HCT116 (cell line): ENCODE data around the gene SERTM1. TPM values are rescaled to one million over a fixed set of nuclear protein-coding genes. Genes with fewer than 3 reads are reported as not detected.

Experiments used
- ATAC-seq: fragments of 200-7000 bp; cut with Tn5 transposase; 2 replicates; pipeline ENCODE4 v1.9.1; 2020; ENCODE audit warnings: mild to moderate bottlenecking, moderate library complexity
- BruUV-seq: library from RNA; stranded (reverse); fragments of 400-500 nt; replicated peaks from 2 replicates; lab custom pipeline; 2021; lab: Mats Ljungman, UMichigan
- CTCF ChIA-PET: fragments of 300-600 bp; sonication (Branson Sonifier 250); formaldehyde crosslinking; loops from one replicate; lab custom pipeline; 2021; ENCODE audit warnings: antibody characterized with exemption; lab: Charles Lee
- POLR2A ChIA-PET: fragments of 300-600, 350-600 bp; sonication (Branson Sonifier 250); formaldehyde crosslinking; loops from one replicate; lab custom pipeline; 2021; ENCODE audit warnings: antibody characterized with exemption; lab: Charles Lee
- RAD21 ChIA-PET, 2 experiments: fragments of 300-600 bp; sonication (Branson Sonifier 250); formaldehyde crosslinking; loops; one replicate each; lab custom pipeline; 2023; ENCODE audit warnings: low total read pairs in 2 of 2; ENCODE audit not compliant: uncharacterized antibody in 2 of 2, unreplicated experiment in 2 of 2, low non-redundant PET in 1 of 2; lab: Charles Lee
- DNase-seq: peaks from one replicate; pipeline ENCODE4 v3.0.0-alpha.2; 2010; ENCODE audit warnings: low read depth, low spot score
- H2AFZ ChIP-seq: fragments of 200-600 bp; shearing (Covaris generic), sonication (generic); 2 replicates; pipeline ENCODE4 v1.6.1; 2017; ENCODE audit warnings: low read depth, mixed run types, mixed read lengths, antibody characterized with exemption, low read length; ENCODE audit not compliant: poor library complexity, severe bottlenecking
- H3K27ac ChIP-seq: 2 replicates; pipeline ENCODE4 v1.5.1; 2012; ENCODE audit warnings: low read depth, low read length
- H3K27me3 ChIP-seq: fragments of 200-600 bp; sonication (generic); 2 replicates; pipeline ENCODE4 v1.6.1; 2016; ENCODE audit warnings: mixed run types, low read length, mixed read lengths; ENCODE audit not compliant: insufficient read depth
- H3K36me3 ChIP-seq, 2 experiments: fragments of 200-500 bp in 1 of 2; fragments of 200-600 bp in 1 of 2; sonication (Bioruptor generic) in 1 of 2; sonication (generic) in 1 of 2; 2 replicates each; pipeline versions ENCODE4 v1.5.1 to v1.6.1; 2014 to 2016; ENCODE audit warnings: low read length in 2 of 2, inconsistent platforms in 1 of 2, mixed read lengths in 1 of 2, mixed run types in 1 of 2; ENCODE audit not compliant: insufficient read depth in 2 of 2, control insufficient read depth in 1 of 2
- H3K4me1 ChIP-seq, 2 experiments: fragments of 200-600 bp in 1 of 2; sonication (generic) in 1 of 2; 2 replicates each; pipeline versions ENCODE4 v1.5.1 to v1.6.1; 2012 to 2017; ENCODE audit warnings: low read length in 2 of 2, inconsistent platforms in 1 of 2, mild to moderate bottlenecking in 1 of 2, mixed read lengths in 1 of 2, mixed run types in 1 of 2, moderate library complexity in 1 of 2; ENCODE audit not compliant: insufficient read depth in 2 of 2, control insufficient read depth in 1 of 2
- H3K4me2 ChIP-seq: fragments of 200-600 bp; sonication (generic); 2 replicates; pipeline ENCODE4 v1.6.1; 2017; ENCODE audit warnings: mixed run types, low read length, mixed read lengths
- H3K4me3 ChIP-seq, 2 experiments: fragments of 200-600 bp in 1 of 2; sonication (generic) in 1 of 2; replicated peaks in 1 of 2; 2 replicates each; pipeline ENCODE4 v1.5.1; 2011 to 2016; ENCODE audit warnings: low read length in 2 of 2, control low read depth in 1 of 2, low read depth in 1 of 2, mild to moderate bottlenecking in 1 of 2, mixed read lengths in 1 of 2, mixed run types in 1 of 2
- H3K79me2 ChIP-seq: fragments of 200-600 bp; sonication (generic); 2 replicates; pipeline ENCODE4 v1.6.1; 2017; ENCODE audit warnings: mild to moderate bottlenecking, mixed run types, low read length, moderate library complexity, mixed read lengths; ENCODE audit not compliant: insufficient read depth
- H3K9ac ChIP-seq: fragments of 200-600 bp; sonication (generic); 2 replicates; pipeline ENCODE4 v1.6.1; 2016; ENCODE audit warnings: low read length, mixed read lengths
- H3K9me2 ChIP-seq: fragments of 200-600 bp; sonication (generic), shearing (Covaris generic); 2 replicates; pipeline ENCODE4 v1.6.1; 2017; ENCODE audit warnings: mixed run types, mild to moderate bottlenecking, moderate library complexity; ENCODE audit not compliant: insufficient read depth
- H3K9me3 ChIP-seq, 2 experiments: fragments of 200-500 bp in 1 of 2; fragments of 200-600 bp in 1 of 2; sonication (Bioruptor generic) in 1 of 2; sonication (generic) in 1 of 2; 2 replicates each; pipeline ENCODE4 v1.6.1; 2014 to 2017; ENCODE audit warnings: low read length in 2 of 2, mixed read lengths in 2 of 2, inconsistent platforms in 1 of 2, low read depth in 1 of 2, mild to moderate bottlenecking in 1 of 2, mixed run types in 1 of 2, moderate library complexity in 1 of 2; ENCODE audit not compliant: control insufficient read depth in 1 of 2, insufficient read depth in 1 of 2
- H4K20me1 ChIP-seq: fragments of 200-600 bp; sonication (generic), shearing (Covaris generic); 2 replicates; pipeline ENCODE4 v1.6.1; 2017; ENCODE audit warnings: mixed run types, mild to moderate bottlenecking, moderate library complexity; ENCODE audit not compliant: insufficient read depth
- CBX3 ChIP-seq: IDR thresholded peaks from 2 replicates; pipeline ENCODE4 v1.6.1; 2012; ENCODE audit warnings: low read depth
- EGR1 ChIP-seq: IDR thresholded peaks from 2 replicates; pipeline ENCODE4 v1.6.1; 2012; ENCODE audit warnings: low read depth
- EZH2 ChIP-seq: fragments of 200-600 bp; sonication (generic); IDR thresholded peaks from 2 replicates; pipeline ENCODE4 v1.6.1; 2017; ENCODE audit warnings: antibody characterized with exemption, mixed run types
- EZH2phosphoT487 ChIP-seq: fragments of 200-600 bp; IDR thresholded peaks from 2 replicates; pipeline ENCODE4 v1.6.1; 2018; ENCODE audit warnings: antibody characterized with exemption, borderline replicate concordance
- JUND ChIP-seq: IDR thresholded peaks from 2 replicates; pipeline ENCODE4 v1.6.1; 2012
- POLR2AphosphoS5 ChIP-seq: IDR thresholded peaks from 2 replicates; pipeline ENCODE4 v1.6.1; 2011; ENCODE audit warnings: mild to moderate bottlenecking, low read depth, low read length, moderate library complexity
- REST ChIP-seq: IDR thresholded peaks from 2 replicates; pipeline ENCODE4 v1.6.1; 2012; ENCODE audit warnings: low read depth
- SIN3A ChIP-seq: IDR thresholded peaks from 2 replicates; pipeline ENCODE4 v1.6.1; 2012; ENCODE audit warnings: low read depth
- SP1 ChIP-seq: IDR thresholded peaks from 2 replicates; pipeline ENCODE4 v1.6.1; 2012; ENCODE audit warnings: low read depth
- ZBTB33 ChIP-seq: IDR thresholded peaks from 2 replicates; pipeline ENCODE4 v1.6.1; 2011; ENCODE audit warnings: mild to moderate bottlenecking, low read length, moderate library complexity; ENCODE audit not compliant: insufficient replicate concordance; ENCODE audit errors: extremely low read depth
- intact Hi-C: fragments of 100-400 bp; cut with micrococcal nuclease; formaldehyde crosslinking; loops from 2 replicates; pipeline ENCODE4 v1.10.0; 2022
- total RNA-seq: library from RNA; stranded (reverse); gene quantifications from one replicate; pipeline ENCODE4 v1.2.1, GENCODE V29; 2021; ENCODE audit not compliant: unreplicated experiment
- TF ChIP-seq, protein P1 (sequence below), 3 experiments: fragments of 200-600 bp in 1 of 3; sonication (generic) in 1 of 3; IDR thresholded peaks in 2 of 3; conservative IDR thresholded peaks in 1 of 3; 2 replicates each; pipeline ENCODE4 v1.5.1; 2012 to 2017; ENCODE audit warnings: low read depth in 2 of 3, low read length in 2 of 3, antibody characterized with exemption in 1 of 3, borderline replicate concordance in 1 of 3, control low read depth in 1 of 3, mild to moderate bottlenecking in 1 of 3, mixed read lengths in 1 of 3, mixed run types in 1 of 3, moderate library complexity in 1 of 3; ENCODE audit not compliant: insufficient read depth in 1 of 3

SERTM1 gene
- total RNA-seq, 1 experiment from 2014 or later, result not detected

GRCh38 chr13:36713887-36714286 lies 40.1 kb downstream of the SERTM1 start:
- Histone ChIP-seq H3K9me2 (no peaks in the 10 kb centered on the region), H3K4me1 (no peaks in the 10 kb centered on the region), H3K36me3 (no peaks in the 10 kb centered on the region), H3K4me3 (no peak overlapping the region), H3K9ac (no peak overlapping the region)
- no TSS peak for BruUV-seq
- ATAC-seq, result no peak
- TF ChIP-seq EGR1, result no peak
- TF ChIP-seq EZH2, result no peak
- no peak for TF ChIP-seq SP1
- TF ChIP-seq POLR2AphosphoS5, result no peak
- TF ChIP-seq SIN3A, result no peak
- TF ChIP-seq JUND, result no peak
- no peak for TF ChIP-seq ZBTB33
- no peak for TF ChIP-seq REST
- no peak for TF ChIP-seq CBX3
- TF ChIP-seq, protein P1, sequence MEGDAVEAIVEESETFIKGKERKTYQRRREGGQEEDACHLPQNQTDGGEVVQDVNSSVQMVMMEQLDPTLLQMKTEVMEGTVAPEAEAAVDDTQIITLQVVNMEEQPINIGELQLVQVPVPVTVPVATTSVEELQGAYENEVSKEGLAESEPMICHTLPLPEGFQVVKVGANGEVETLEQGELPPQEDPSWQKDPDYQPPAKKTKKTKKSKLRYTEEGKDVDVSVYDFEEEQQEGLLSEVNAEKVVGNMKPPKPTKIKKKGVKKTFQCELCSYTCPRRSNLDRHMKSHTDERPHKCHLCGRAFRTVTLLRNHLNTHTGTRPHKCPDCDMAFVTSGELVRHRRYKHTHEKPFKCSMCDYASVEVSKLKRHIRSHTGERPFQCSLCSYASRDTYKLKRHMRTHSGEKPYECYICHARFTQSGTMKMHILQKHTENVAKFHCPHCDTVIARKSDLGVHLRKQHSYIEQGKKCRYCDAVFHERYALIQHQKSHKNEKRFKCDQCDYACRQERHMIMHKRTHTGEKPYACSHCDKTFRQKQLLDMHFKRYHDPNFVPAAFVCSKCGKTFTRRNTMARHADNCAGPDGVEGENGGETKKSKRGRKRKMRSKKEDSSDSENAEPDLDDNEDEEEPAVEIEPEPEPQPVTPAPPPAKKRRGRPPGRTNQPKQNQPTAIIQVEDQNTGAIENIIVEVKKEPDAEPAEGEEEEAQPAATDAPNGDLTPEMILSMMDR (IDR thresholded peaks at IDR 0.05 in 2 of 3, conservative IDR thresholded peaks at IDR 0.05 in 1 of 3; ENCODE audit: borderline replicate concordance in 1 of 3, insufficient read depth in 1 of 3, low read depth in 2 of 3, low read length in 2 of 3), result no peak
- TF ChIP-seq EZH2phosphoT487, result no peak
- TF ChIP-seq, all 23 proteins: peak for 0
- H3K27me3 ChIP-seq, result peaks cover 27% of the 10 kb centered on the region; the same call in 1 of the 2 replicates
- RAD21 ChIA-PET, result no interaction called here
- CTCF ChIA-PET, result no interaction called here
- H2AFZ ChIP-seq, result no peak overlapping the region
- no peaks in the 10 kb centered on the region for H3K79me2 ChIP-seq
- H3K27ac ChIP-seq, result no peak overlapping the region
- no peak for DNase-seq
- intact Hi-C loops, result no loop called here
- POLR2A ChIA-PET, result no interaction called here
- no peaks in the 10 kb centered on the region for H4K20me1 ChIP-seq
- no peak overlapping the region for H3K4me2 ChIP-seq
- no peaks in the 10 kb centered on the region for H3K9me3 ChIP-seq
